ENCODE data around the gene CUBN. TPM values are rescaled to one million over a fixed set of nuclear protein-coding genes. Genes with fewer than 3 reads are reported as not detected.
A peak's percentile ranks its signal among the peaks of the same experiment; 100 is the strongest.

The CUBN gene
- total and polyA plus RNA-seq, 9 of the 15 experiments (the other 6 are each of a cell fraction or from before 2014, with no cell fraction given) = 0.04 to 0.33 (median 0.09) TPM

- no peaks in the 10 kb centered on the region for H3K9me3 ChIP-seq (replicated peaks; ENCODE audit: control insufficient read depth, insufficient read depth, low read depth, low read length)
- no peaks in the 10 kb centered on the region for H3K36me3 ChIP-seq (ENCODE audit: control insufficient read depth, insufficient read depth, low read length)
- H3K27ac ChIP-seq (ENCODE audit: extremely low read depth, low read depth, low read length) = no peak overlapping the region
- no peak overlapping the region for H3K9ac ChIP-seq (ENCODE audit: insufficient read depth in 1 of 2, low read depth in 2 of 2, low read length in 2 of 2)
- ATAC-seq = no peak
- no peaks in the 10 kb centered on the region for H3K4me1 ChIP-seq (replicated peaks in 1 of 2; ENCODE audit: control insufficient read depth in 2 of 2, insufficient read depth in 2 of 2, low read length in 2 of 2)
- FAIRE-seq = no peak
- no peak overlapping the region for H3K4me2 ChIP-seq (ENCODE audit: insufficient read depth, low read length)
- intact Hi-C loops (cut with micrococcal nuclease) (loop anchor here (10.0 kb wide), 1 partner anchor 147 kb away; no protein-coding TSS in a partner anchor), in situ Hi-C loops (cut with MboI) (no loop called here)
- DNase-seq (ENCODE audit: extremely low read depth in 1 of 4, low spot score in 3 of 4) = no peak
- no peak overlapping the region for H3K4me3 ChIP-seq
- 0 out of 2 replicates have a peak overlapping the region, but pooled peaks have one; percentile 0 for H2AFZ ChIP-seq (ENCODE audit: low read depth, low read length)
- H3K9me1 ChIP-seq (ENCODE audit: control insufficient read depth, insufficient read depth, low read length) = no peaks in the 10 kb centered on the region
- ChIA-PET POLR2A (interaction anchor here (1.1 kb wide), 1 partner anchor 26 kb away, joined by 3 read pairs; no protein-coding TSS in a partner anchor), CTCF (ENCODE audit: low intra/inter-chr PET ratio) (no interaction called here)
- no peaks in the 10 kb centered on the region for H3K27me3 ChIP-seq (ENCODE audit: control insufficient read depth in 2 of 2, insufficient read depth in 2 of 2, low read length in 2 of 2)
- no peaks in the 10 kb centered on the region for H3K79me2 ChIP-seq (ENCODE audit: control insufficient read depth, insufficient read depth, low read length)
- BruUV-seq (replicated peaks) = no TSS peak
- no peak for TF ChIP-seq ZBTB49 (CRISPR knock-in tag; IDR thresholded peaks at IDR 0.05; ENCODE audit: borderline replicate concordance)
- no peak for TF ChIP-seq PTBP1 (IDR thresholded peaks at IDR 0.05; ENCODE audit: low read depth, low read length)
- no peak for TF ChIP-seq PHB2 (IDR thresholded peaks at IDR 0.05; ENCODE audit: low read depth)
- no peak for TF ChIP-seq KAT7 (CRISPR knock-in tag; IDR thresholded peaks at IDR 0.05; ENCODE audit: borderline replicate concordance)
- no peak for TF ChIP-seq NRF1 (conservative IDR thresholded peaks at IDR 0.05 in 1 of 2, IDR thresholded peaks at IDR 0.05 in 1 of 2)
- H4K20me1 ChIP-seq (replicated peaks; ENCODE audit: control insufficient read depth, insufficient read depth, low read length) = no peaks in the 10 kb centered on the region
These were observed 27.7 kb downstream of the CUBN start for GRCh38 chr10:17101910-17102266.

All from K562 (cell line).